Prostate gland (tissue), 2 donors: Measurements from ENCODE around the gene ARHGEF28. TPM values are rescaled to one million over a fixed set of nuclear protein-coding genes. Genes with fewer than 3 reads are reported as not detected.

Experiments used
- DNase-seq: peaks from one replicate; pipeline ENCODE4 v3.0.0-alpha.2; 2019; ENCODE audit warnings: low spot score
- H3K27ac ChIP-seq, 2 donors: fragments of 200-600 bp; sonication (generic); 2 replicates each; pipeline ENCODE4 v1.5.1; 2017 to 2019
- H3K27me3 ChIP-seq: fragments of 200-600 bp; sonication (generic); replicated peaks from 2 replicates; pipeline ENCODE4 v1.5.1; 2019; ENCODE audit not compliant: insufficient read depth
- H3K36me3 ChIP-seq, 2 donors: fragments of 200-600 bp; sonication (generic); 1 replicate in 1 of 2; 2 replicates in 1 of 2; pipeline versions ENCODE4 v1.5.1 to v1.8.1; 2017 to 2019
- H3K4me1 ChIP-seq: fragments of 200-600 bp; sonication (generic); replicated peaks from 2 replicates; pipeline ENCODE4 v1.5.1; 2019
- H3K4me3 ChIP-seq, 2 donors: fragments of 200-600 bp; sonication (generic); 2 replicates each; pipeline ENCODE4 v1.5.1; 2017 to 2019
- H3K9me3 ChIP-seq: fragments of 200-600 bp; sonication (generic); 2 replicates; pipeline ENCODE4 v1.5.1; 2017
- POLR2A ChIP-seq: fragments of 450-650 bp; IDR thresholded peaks from one replicate; pipeline ENCODE4 v1.6.1; 2016; ENCODE audit warnings: antibody characterized with exemption, mild to moderate bottlenecking
- POLR2AphosphoS5 ChIP-seq: sonication (generic); formaldehyde crosslinking; IDR thresholded peaks from one replicate; pipeline ENCODE4 v1.6.1; 2017; ENCODE audit warnings: antibody characterized with exemption
- WGBS: methylation state at CpG from one replicate; pipeline ENCODE4 v1.1.5; 2018; 5-methylcytosine and 5-hydroxymethylcytosine counted together
- intact Hi-C: fragments of 100-400 bp; cut with DNase I; formaldehyde crosslinking; loops from one replicate; pipeline ENCODE4 v1.14.2; 2022
- total RNA-seq, 2 donors: library from RNA; depleted of rRNA; stranded (reverse); fragments of >200 nt; gene quantifications; one replicate each; pipeline ENCODE4 v1.1.0, GENCODE V29; 2016
- TF ChIP-seq, protein P1 (sequence below), 4 experiments: fragments of 200-600 bp in 2 of 4; fragments of 450-650 bp in 2 of 4; sonication (generic) in 2 of 4; IDR thresholded peaks; 1 replicate in 3 of 4; 2 replicates in 1 of 4; pipeline ENCODE4 v1.5.1; 2016 to 2019; ENCODE audit warnings: antibody characterized with exemption in 4 of 4, mild to moderate bottlenecking in 2 of 4, moderate library complexity in 2 of 4

The ARHGEF28 gene
- total RNA-seq, 2 donors from 2014 or later: 18.9 to 28.3 TPM

DNA sequence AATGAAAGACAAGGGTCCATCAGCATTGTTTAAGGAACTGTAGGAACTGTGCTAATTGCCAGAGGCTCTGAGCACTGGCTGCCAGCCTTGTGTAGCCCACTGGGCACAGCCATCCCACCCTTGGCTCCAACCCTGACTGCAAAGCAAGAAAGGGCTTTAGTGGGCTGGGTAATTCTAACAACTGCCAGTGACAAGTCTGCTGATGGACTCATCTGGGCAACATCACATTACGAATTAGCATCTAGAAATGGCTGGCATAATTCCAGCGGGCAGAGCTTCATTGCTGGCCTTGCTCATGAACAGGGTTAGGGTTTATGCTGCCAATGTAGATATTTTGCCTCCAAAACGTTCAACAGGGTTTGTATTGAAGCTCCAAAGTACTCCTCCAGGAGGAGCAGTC lies 326.9 kb downstream of the ARHGEF28 start:
- Histone ChIP-seq H3K36me3 (no peaks in the 10 kb centered on the region), H3K4me3 (no peak overlapping the region), H3K27ac (no peak overlapping the region), H3K9me3 (no peaks in the 10 kb centered on the region), H3K4me1 (no peaks in the 10 kb centered on the region), H3K27me3 (no peaks in the 10 kb centered on the region)
- 77% methylated on average over 3 of the region's 3 CpGs for WGBS
- TF ChIP-seq POLR2A (no peak), POLR2AphosphoS5 (no peak)
- TF ChIP-seq, protein P1, sequence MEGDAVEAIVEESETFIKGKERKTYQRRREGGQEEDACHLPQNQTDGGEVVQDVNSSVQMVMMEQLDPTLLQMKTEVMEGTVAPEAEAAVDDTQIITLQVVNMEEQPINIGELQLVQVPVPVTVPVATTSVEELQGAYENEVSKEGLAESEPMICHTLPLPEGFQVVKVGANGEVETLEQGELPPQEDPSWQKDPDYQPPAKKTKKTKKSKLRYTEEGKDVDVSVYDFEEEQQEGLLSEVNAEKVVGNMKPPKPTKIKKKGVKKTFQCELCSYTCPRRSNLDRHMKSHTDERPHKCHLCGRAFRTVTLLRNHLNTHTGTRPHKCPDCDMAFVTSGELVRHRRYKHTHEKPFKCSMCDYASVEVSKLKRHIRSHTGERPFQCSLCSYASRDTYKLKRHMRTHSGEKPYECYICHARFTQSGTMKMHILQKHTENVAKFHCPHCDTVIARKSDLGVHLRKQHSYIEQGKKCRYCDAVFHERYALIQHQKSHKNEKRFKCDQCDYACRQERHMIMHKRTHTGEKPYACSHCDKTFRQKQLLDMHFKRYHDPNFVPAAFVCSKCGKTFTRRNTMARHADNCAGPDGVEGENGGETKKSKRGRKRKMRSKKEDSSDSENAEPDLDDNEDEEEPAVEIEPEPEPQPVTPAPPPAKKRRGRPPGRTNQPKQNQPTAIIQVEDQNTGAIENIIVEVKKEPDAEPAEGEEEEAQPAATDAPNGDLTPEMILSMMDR (IDR thresholded peaks at IDR 0.05): no peak
- intact Hi-C loops: no loop called here
- no peak for DNase-seq

DNA sequence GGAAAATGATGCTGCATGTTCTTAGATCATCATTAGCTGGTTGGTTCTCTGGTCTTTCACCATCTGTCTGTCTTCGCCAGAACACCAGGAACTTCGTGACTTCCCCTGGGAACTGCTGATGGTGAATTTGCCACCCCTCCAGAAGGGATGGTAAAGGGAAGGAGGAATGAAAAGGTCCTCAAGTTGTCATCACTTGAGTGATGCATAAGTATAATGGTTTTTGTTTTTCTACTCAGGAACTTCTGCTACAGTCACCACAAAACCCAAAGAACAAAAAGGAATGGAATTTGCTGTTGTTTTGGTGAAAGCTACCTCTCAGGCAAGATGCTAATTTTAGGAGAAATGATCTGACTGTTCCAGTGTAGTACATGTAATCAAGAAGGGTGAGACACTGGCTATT lies 328.4 kb downstream of the ARHGEF28 start:
- Histone ChIP-seq H3K27ac (no peak overlapping the region), H3K4me1 (no peaks in the 10 kb centered on the region), H3K4me3 (no peak overlapping the region), H3K36me3 (no peaks in the 10 kb centered on the region), H3K27me3 (no peaks in the 10 kb centered on the region), H3K9me3 (no peaks in the 10 kb centered on the region)
- intact Hi-C loops: no loop called here
- no peak for DNase-seq
- WGBS: 94% methylated on average over 2 of the region's 2 CpGs
- TF ChIP-seq POLR2A (no peak), POLR2AphosphoS5 (no peak)
- TF ChIP-seq, protein P1 (IDR thresholded peaks at IDR 0.05): no peak

DNA sequence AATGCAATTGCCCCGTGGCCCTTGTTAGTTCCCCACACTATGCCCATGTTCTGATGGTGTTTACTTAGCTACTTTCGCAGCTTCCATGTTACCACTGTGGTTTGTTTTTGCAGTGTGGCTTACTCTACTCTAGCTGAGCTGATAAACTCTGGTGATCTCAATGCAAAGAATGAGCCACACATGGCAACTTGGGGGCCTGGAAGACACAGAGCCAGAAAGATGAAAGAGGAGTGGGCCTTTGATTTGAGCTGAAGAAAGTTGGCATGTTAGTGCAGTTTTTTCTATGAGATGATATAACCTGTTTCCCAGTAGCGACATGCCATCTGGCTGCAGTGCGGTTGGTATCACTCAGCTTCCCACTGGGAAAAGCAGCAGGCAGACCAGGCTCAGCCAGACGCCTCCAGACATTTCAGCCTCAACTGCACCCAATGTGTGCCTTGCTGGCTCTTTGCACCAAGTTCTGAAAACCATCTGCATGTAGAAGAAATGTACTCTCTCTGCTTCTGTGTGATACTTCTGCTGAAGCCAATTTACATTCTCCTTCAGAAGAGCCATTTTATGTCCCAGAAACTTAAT lies 329.4 kb downstream of the ARHGEF28 start:
- TF ChIP-seq POLR2AphosphoS5 (no peak), POLR2A (no peak)
- TF ChIP-seq, protein P1 (IDR thresholded peaks at IDR 0.05): no peak
- Histone ChIP-seq H3K4me1 (no peaks in the 10 kb centered on the region), H3K27me3 (no peaks in the 10 kb centered on the region), H3K9me3 (no peaks in the 10 kb centered on the region), H3K27ac (no peak overlapping the region), H3K4me3 (no peak overlapping the region), H3K36me3 (no peaks in the 10 kb centered on the region)
- no peak for DNase-seq
- intact Hi-C loops: no loop called here
- 57% methylated on average over 5 of the region's 5 CpGs for WGBS

DNA sequence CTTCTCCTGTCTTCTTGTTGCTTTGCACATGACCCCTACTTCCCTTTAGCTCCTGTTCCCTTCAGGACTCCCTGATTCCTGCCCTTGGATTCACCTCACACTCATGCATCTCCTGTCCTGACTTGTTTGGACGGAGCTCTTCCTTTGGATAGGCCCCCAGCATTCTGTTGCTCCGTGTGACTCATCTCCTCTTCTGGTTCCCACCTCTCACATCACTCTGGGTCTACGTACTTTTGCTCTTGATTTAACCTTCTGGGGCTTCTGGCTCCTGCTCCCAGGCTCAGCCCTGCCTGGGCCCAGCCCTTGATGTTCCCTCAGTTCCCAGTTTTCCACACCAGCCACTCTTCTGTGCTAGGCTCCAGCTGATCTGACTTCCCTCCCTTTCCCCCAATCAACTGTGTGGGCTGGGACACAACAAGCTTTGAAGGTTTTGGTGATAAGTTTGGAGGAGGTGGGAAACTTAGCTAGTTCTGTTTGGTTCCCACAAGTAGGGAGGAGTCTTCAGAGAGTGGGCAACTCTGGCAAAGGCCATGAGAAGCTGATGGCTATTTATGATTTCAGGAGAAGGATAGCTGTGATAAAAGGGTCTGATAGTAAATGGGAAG lies 331.5 kb downstream of the ARHGEF28 start:
- Histone ChIP-seq H3K36me3 (no peaks in the 10 kb centered on the region), H3K27me3 (no peaks in the 10 kb centered on the region), H3K4me1 (no peaks in the 10 kb centered on the region), H3K9me3 (no peaks in the 10 kb centered on the region), H3K27ac (no peak overlapping the region), H3K4me3 (no peak overlapping the region)
- WGBS: 35% methylated on average over 3 of the region's 3 CpGs
- no peak for DNase-seq
- TF ChIP-seq POLR2A (no peak), POLR2AphosphoS5 (no peak)
- TF ChIP-seq, protein P1 (IDR thresholded peaks at IDR 0.05): no peak
- intact Hi-C loops: no loop called here

DNA sequence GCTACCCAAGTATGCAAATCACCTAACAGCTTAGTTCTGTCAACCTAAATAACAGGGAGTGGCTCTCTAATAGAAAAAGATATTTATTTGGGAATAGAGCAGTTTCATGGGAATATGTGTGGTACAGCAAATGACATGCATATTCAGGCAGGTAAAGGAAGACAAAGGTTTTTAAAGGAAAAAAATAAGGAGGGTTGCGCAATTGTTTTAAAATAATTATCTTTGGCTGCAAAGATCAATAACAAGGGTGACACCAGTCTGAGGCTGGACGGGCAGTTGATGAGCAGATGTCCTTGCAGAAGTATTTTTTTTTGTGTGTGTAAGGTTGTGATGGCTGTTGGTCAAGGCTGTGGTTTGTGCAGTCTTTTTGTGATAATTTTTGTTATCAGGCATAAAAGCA lies 332.0 kb downstream of the ARHGEF28 start:
- H3K36me3 ChIP-seq: no peaks in the 10 kb centered on the region
- H3K27me3 ChIP-seq: no peaks in the 10 kb centered on the region
- WGBS: 88% methylated on average over 2 of the region's 2 CpGs
- no peak for TF ChIP-seq POLR2AphosphoS5
- TF ChIP-seq POLR2A: no peak
- TF ChIP-seq, protein P1 (IDR thresholded peaks at IDR 0.05): no peak
- H3K27ac ChIP-seq: no peak overlapping the region
- DNase-seq: no peak
- no peaks in the 10 kb centered on the region for H3K9me3 ChIP-seq
- no peaks in the 10 kb centered on the region for H3K4me1 ChIP-seq
- intact Hi-C loops: no loop called here
- no peak overlapping the region for H3K4me3 ChIP-seq
